HG02610 (cell line): ENCODE measurements around the gene HECW1.
"Not testable (repeated sequence)": the region's sequence is repeated elsewhere in the genome, so short reads cannot be mapped to it uniquely, and the experiment has no call there.

Experiments used
- ATAC-seq: cut with Tn5 transposase; IDR thresholded peaks from one replicate; pipeline ENCODE4 v1.9.1; 2021; ENCODE audit warnings: mild to moderate bottlenecking, moderate library complexity; ENCODE audit not compliant: unreplicated experiment

Gene HECW1

DNA sequence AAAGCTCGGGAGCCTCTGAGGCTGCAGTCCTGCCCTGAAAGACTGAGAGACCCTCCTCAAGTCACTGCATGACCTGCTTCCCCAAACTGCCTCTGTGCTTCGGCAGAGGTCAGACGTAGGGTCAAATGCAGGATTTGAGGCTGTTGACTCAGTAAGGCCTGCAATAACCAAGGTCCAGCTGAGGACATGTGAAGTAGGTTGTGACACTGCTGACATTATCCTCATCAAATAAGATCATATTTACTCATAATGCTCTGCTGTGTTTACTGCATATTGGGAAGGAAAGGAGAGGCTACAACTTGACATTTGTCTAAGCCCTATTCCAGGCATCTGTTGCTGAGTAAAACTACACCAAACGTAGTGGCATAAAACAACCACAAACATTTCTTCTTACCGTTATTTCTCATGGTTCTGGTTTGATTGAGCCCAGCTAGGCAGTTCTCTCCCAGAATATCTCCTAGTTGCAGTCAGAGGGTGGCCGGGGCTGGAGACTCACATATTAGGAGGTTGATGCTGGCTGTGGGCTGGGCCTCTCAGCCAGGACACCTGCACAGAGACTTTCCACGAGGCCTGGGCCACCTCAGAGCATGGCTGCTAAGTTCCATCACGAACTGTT is 348.4 kb downstream of the HECW1 start:
- ATAC-seq: no peak

DNA sequence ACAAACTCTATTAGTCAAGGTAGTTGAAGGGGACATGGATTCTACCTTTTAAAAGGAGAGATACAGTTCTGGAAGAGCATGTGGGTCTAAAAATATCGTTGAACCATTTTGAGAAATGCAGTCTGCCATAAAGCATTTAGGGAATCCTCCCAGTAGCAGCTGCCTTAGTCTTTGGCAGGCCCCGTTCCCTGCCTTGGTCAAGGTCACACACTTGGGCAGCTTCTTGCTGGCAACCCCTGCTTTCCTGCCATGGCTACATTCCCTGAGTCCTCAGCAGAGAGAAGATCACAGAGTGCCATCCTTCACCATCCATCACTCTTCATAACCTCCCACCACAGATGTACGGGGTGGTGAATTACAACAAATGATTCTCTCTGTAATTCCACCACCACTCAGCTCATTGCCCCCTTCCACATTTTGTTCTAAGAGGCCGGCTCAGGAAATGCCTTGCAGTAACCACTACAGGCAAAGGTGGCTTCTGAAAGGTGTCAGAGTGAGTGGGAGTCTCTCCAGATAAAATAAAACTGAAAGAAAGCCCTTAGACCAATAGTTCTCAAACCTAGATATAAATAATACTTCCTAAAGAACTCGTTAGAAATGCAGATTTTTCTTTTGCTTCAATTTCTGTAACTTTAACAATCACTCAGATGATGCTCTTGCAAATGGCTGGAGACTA is 349.0 kb downstream of the HECW1 start:
- no peak for ATAC-seq

DNA sequence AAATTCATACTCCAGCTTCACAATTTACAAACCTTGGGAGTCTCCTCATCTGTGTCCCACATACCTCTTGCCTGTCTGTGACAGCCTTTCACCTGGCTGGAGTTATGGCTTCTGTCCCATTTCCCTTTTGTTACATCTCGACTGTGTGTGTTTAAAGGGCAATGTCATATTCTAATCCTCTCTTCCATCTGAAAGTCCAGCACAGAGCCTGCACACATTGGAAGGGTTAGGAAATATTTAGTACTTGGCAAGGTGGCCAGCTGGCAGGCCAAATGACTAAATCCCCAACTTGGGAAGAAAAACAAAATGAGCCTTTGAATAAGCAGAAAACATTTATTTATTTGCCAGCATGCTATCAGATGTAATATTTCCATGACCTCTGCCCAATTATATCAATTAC is 350.4 kb downstream of the HECW1 start:
- no peak for ATAC-seq

DNA sequence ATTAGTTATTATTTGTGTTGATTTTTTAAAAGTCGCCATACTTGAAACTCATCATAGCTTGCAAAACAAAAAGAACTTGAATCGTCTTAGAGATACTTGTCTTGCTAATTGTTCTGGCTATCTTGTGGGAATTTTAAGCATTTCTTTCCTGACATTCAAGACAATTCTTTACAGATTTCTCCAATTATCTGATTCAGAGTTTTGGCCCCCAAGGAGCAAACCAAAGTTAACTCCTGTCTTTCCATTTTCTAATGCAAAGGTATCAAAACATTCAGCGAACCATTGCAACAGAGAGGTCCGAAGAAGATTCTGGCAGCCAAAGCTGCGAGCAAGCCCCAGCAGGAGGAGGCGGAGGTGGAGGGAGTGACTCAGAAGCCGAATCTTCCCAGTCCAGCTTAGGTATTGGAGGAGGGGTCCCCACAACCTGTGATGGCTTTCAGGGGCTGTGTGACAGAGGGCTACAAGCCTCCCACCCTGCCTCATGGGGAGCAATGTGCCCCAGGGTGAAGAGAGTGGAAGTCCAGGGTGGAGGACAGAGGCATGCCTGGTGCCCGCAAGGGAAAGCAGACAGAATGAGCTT is 351.0 kb downstream of the HECW1 start:
- no peak for ATAC-seq

DNA sequence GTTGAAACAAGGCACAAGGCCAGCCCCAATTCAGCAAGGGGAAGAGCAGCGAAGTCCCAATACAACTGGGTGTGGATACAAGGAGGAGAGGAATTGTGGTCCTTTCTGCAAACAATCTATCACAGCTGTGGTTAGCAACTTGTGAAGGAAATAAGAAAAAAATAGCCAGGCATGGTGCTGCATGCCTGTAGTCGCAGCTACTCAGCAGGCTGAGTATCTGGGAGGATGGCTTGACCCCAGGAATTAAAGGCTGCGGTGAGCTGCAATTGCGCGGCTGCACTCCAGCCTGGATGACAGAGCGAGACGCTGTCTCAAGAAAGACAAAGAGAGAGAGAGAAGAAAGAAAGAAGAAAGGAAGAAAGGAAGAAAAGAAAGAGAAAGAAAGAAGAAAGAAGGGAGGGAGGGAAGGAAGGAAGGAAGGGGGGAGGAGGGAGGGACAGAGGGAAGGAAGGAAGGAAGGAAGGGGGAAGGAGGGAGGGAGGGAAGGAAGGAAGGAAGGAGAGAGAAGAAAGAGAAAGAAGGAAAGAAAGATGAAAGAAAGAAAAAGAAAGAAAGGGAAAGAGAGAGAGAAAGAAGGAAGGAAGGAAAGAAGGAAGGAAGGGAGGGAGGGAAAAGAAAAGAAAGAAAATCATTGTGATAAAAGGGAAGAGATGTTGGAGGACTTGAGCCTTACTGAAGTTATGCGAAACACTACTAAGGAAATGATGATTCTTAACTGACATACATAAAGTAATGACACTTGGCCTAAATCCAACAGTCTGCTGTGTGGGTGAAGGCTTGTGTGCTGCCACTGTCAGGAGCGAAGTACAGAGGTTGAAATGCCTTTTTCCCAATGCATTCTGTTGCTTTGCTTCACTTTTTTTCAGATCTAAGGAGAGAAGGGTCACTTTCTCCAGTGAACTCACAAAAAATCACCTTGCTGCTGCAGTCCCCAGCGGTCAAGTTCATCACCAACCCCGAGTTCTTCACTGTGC is 353.4 kb downstream of the HECW1 start:
- ATAC-seq: no peak

DNA sequence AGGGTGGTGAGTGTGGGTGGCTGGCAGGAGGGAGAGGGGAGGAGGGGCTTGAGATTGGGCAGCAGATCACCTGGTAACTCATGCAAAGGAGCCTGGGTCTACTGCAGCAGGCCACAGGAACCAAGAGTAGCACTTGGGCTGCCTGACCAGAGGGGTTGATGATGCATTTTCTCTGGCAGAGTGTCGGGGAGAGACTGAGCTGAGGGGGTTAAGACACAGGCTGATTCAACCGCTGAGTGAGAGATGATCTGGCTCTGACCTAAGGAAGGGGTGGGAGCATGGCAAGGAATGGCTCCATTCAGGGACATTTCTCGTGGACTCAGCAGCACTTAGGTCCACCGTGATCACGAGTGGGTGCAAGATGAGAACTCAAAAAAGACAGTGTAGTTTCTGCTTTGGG is 355.0 kb downstream of the HECW1 start:
- ATAC-seq: no peak

DNA sequence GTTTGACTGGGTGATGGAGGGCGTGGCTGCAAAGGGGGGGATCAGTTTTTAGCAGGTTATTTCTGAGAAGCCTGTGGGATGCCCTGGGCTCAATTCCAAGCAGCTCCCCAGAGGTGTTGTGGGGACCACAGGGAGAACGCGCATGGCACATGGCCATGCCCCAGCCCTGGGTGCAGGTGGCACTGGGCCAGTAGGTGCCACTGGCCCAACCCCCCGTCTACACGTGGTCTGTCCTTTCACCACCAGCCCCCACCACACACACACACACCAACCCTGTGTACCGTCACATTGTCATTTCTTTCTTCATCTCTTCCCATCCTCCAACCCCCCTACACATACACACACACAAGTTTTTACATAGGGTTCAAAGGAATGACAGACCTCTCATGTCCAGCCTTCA is 355.4 kb downstream of the HECW1 start:
- no peak for ATAC-seq

DNA sequence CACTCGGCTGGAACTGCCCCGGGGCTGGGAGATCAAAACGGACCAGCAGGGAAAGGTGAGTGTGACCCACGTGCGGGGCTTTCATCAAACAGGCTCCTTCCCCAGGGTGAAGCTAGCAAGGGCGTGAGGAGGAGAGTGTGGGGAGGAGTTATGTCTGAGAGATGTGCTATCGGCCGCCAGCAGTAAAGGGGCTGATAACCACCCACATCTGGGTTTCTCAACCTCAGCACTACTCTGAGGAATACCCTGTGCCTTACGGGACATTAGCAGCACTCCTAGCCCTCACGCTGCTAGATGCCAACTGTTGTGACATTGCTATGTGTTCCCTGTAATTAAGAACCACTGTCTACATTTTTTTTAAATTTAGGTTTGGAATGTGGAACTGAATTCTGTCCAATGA is 356.6 kb downstream of the HECW1 start:
- no peak for ATAC-seq

DNA sequence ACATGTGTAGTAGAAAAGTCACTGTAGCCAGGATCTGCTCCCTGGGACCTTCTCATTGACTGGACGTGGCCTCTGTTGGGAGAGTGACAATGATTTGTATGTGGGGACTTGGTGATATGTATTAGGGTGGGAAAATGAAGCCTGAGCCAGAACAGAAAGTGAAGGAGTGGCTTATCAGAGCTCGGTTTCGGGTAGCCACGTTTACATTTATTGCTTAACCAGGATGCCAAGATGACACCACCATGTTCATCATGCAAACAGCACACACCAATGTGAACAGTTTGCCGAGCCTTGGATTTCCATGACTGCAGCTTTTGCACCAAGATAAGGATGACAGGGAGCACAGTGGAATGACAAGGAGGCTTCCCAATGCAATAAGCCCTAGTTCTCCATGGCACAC is 357.7 kb downstream of the HECW1 start:
- ATAC-seq: no peak

DNA sequence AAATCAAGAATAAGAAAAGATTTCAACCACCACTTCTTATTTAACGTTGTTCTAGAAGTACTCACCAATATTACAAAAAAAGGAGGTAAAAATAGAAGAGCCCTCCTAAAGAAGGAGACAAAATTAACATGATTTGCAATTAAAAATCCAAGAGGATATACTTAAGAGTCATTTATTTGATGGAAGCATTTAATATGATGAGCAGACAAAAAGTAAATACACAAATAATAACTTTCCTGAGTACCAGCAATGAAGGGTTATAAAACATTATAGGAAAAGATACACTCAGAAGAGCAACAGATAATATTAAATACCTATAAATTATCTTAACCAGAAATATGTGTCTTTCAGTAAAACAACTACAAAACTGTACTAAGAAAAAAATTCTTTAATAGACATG is 363.5 kb downstream of the HECW1 start:
- no peak for ATAC-seq

DNA sequence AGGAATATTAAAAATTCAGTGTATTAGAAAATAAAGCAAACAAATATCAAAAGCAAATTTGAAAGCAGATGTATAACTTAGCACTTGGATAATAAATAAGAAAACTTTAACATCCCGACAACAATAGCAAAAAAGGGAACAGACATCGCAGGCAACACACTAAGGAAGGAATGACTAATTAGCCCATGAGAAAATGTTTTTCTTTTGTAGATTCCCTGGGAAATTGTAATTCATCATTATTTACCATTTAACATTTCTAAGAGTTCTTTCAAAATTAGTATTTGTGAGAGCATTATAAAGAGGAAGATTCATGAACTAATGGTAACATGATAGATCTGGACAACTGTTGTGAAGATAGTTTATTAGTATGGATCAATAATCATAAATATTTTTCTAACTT is 364.4 kb downstream of the HECW1 start:
- ATAC-seq: no peak

DNA sequence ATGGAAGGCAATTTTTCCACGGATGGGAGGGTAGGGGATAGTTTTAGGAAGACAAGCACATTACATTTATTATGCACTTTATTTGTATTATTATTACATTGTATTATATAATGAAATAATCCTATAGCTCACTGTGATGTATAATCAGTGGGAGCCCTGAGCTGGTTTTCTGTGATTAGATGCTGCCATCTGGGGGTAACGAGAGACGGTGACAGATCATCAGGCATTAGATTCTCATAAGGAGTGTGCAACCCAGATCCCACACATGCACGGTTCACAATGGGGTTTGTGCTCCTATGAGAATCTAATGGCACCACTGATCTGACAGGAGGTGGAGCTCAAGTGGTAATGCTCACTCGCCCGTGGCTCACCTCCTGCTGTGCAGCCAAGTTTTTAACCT is 366.6 kb downstream of the HECW1 start:
- no peak for ATAC-seq

DNA sequence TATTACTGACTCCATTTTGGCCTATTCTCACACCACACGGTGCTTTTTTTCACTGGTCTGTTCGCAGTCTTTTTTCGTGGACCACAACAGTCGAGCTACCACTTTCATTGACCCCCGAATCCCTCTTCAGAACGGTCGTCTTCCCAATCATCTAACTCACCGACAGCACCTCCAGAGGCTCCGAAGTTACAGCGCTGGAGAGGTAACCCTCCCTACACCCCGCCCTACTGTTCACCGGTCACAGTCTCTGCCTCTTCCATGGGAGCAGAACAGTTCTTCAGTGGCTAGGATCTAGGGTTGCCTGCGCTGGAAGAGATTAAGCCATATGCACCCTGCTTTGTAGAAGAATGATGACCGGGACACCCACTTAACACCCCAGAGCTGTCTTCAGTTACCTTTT is 367.1 kb downstream of the HECW1 start:
- ATAC-seq: no peak

DNA sequence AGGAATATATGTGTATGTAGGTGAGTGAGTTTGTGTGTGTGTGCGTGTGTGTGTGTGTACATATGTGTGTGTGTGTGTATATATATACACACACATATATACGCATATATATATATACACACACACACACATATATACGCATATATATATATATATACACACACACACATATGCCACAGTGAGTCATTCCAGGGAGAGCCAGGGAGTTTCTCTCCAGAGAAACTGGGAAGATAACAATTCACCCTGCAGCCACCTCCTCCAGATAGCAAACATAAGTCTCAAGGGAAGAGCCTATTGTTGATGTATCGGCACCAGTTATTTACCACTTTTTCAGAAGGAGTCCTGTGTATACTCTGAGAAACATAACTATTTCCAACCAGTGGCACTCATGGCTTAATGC is 368.1 kb downstream of the HECW1 start:
- no peak for ATAC-seq

DNA sequence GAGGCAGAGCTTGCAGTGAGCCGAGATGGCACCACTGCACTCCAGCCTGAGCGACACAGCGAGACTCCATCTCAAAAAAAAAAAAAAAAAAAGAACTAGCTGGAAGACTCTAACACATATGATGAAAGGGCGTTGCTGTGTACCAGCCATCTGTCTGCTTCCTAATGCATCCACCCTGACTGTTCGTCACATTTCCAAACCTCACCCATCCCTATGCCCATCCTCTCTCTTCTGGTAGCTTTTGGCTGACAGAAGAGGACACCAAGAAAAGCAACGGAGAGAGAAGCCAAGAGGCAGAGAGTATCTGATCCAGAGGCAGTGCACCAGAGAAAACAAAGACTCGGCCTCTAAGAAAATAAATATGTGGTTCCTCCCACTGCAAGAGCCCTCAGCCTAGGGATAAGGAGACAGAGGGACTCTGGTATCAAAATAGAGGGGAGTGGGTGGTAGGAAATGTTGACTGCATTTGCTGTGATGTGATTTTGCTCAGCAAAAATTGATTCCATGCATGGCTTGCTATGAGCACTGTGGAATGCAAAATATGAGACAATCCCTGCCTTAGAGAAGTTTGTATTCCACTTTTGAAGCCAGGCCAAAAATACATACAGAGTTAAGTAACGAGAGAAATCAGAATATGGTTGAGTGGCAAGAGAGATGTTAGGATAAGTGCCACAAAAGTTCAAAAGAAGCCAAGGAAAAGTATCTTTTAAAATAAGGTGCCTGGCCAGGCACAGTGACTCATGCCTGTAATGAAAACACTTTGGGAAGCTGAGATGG is 369.6 kb downstream of the HECW1 start:
- no peak for ATAC-seq

DNA sequence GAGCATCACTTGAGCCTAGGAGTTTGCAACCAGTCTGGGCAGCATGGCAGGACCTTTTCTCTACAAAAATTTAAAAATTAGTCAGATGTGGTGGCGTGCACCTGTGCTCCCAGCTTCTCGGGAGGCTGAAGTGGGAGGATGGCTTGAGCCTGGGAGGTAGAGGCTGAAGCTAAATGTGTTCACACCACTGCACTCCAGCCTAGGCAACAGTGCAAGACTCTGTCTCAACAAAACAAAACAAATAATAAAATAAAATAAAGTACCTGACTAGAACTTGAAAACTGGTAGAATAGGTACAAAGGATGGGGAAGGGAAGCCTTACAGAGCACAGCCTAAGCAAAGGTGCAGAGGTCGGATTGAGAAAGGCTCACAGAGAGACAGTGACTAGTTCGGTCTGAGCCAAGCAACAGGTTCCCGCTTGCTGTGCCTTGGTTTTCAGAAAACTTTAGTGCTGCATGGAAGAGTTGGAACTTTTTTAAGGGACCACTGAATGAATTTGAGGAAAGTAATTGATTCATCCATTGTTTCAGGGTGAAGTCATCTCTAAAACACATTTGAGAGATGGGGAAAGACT is 370.3 kb downstream of the HECW1 start:
- no peak for ATAC-seq

DNA sequence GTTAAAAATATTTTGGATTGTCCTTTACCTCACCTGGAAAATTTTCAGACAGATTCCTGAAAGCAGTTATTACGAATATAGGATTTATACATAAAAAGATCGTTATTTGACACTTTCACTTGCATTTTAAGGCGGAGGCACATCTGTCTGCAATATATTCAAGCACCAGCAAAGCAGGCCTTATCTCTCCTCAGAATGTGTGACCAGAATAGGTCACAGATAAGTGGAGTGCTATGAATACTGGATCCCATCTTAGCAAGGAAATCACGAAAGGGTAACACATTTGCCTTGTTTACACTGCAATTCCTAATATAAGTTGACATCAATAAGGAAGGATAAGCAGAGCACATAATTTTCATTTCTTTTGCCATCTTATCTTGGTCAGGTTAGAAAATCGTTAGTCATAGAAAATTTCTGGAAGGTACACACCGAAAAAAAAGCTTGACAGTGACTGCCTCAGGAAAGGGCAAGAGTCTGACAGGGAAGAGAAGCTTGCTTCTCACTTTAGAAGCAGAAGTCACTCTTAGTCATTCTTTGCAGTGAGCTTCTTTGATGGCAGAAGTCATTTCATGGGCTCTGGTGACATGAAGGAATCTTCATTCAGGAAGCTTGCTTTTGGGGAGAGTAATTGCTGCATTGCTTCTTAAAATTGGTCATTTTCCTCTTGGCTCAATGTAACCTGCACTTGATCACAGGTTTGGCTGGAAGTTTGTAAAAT is 372.4 kb downstream of the HECW1 start:
- no peak for ATAC-seq

DNA sequence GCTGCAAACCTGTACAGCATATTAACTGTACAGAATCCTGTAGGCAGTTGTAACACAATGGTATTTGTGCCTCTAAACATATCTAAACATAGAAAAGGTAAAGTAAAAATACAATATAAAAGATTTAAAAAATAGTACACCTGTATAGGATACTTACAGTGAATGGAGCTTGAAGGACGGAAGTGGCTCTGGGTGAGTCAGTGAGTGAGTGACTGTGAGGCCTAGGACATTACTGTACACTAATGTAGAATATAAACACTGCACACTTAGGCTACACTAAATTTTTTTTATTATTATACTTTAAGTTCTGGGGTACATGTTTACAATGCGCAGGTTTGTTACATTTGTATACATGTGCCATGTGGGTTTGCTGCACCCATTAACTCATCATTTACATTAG is 373.1 kb downstream of the HECW1 start:
- ATAC-seq: no peak

DNA sequence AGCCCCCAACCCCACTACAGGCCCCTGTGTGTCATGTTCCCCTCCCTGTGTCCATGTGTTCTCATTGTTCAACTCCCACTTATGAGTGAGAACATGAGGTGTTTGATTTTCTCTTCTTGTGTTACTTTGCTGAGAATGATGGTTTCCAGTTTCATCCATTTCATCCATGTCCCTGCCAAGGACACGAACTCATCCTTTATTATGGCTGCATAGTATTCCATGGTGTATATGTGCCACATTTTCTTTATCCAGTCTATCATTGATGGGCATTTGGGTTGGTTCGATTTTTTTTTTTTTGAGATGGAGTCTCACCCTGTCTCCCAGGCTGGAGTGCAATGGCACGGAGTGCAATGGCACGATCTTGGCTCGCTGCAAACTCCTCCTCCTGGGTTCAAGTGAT is 373.6 kb downstream of the HECW1 start:
- ATAC-seq: not testable (repeated sequence)

DNA sequence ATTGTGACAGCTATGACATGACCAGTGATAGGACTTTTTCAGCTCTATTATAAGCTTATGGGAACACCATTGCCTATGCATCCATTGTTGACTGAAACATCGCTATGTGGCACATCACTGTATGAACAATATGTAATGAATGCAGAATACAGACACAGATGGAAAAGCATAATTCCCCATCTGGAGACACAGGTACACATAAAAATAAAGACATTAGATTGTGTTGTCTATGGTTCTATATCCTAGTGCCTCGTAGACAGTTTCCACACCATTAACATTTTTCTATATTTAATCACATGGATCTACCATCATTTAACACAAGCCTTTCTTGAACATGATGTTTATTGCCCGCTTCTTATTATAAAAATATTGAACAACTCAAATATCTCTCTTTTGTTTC is 374.2 kb downstream of the HECW1 start:
- ATAC-seq: no peak
